ENCODE results near the gene KCNQ1. TPM values are rescaled to one million over a fixed set of nuclear protein-coding genes. Genes with fewer than 3 reads are reported as not detected.

The KCNQ1 gene
- total RNA-seq, 2 donors from 2014 or later = 4.4 to 25.3 TPM

GRCh38 chr11:2837096-2837601 lies 392.3 kb downstream of the KCNQ1 start:
- TF ChIP-seq CTCF (IDR thresholded peaks at IDR 0.05) = no peak
- H3K9me3 ChIP-seq = no peaks in the 10 kb centered on the region
- no peaks in the 10 kb centered on the region for H3K27me3 ChIP-seq (replicated peaks; ENCODE audit: insufficient read depth)
- no peaks in the 10 kb centered on the region for H3K36me3 ChIP-seq
- H3K4me1 ChIP-seq (ENCODE audit: control insufficient read depth in 1 of 2, low read depth in 2 of 2) = no peaks in the 10 kb centered on the region
- no peak for DNase-seq (ENCODE audit: low spot score)
- no peak overlapping the region for H3K27ac ChIP-seq
- H3K4me3 ChIP-seq = no peak overlapping the region
- no peak for ATAC-seq (ENCODE audit: insufficient number of reproducible peaks, low FRiP score, low read depth)

DNA sequence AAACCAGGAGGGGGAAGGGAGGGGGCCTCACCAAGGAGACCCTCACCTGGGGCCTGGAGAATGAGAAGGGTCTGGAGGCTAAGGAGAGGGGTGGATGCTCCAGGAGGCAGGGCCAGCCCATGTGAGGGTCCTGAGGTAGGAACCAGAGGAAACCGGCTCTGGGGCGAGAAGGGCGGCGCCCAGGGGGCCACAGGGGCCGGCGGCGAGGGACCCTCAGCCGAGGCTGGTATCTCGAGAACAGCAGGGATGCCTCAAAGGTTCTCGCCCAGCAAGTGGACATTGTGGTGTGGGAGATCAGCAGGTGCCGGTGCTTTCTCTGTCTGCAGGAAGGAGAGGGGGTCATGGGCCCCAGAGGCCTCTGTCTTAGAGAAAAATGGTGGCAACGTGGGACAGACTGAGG lies 392.8 kb downstream of the KCNQ1 start:
- no peaks in the 10 kb centered on the region for H3K27me3 ChIP-seq (replicated peaks; ENCODE audit: insufficient read depth)
- TF ChIP-seq CTCF (IDR thresholded peaks at IDR 0.05) = no peak
- H3K36me3 ChIP-seq = no peaks in the 10 kb centered on the region
- no peak overlapping the region for H3K4me3 ChIP-seq
- H3K4me1 ChIP-seq (ENCODE audit: control insufficient read depth in 1 of 2, low read depth in 2 of 2) = no peaks in the 10 kb centered on the region
- no peak overlapping the region for H3K27ac ChIP-seq
- H3K9me3 ChIP-seq = no peaks in the 10 kb centered on the region
- DNase-seq (ENCODE audit: low spot score) (no peak), ATAC-seq (ENCODE audit: insufficient number of reproducible peaks, low FRiP score, low read depth) (no peak)

DNA sequence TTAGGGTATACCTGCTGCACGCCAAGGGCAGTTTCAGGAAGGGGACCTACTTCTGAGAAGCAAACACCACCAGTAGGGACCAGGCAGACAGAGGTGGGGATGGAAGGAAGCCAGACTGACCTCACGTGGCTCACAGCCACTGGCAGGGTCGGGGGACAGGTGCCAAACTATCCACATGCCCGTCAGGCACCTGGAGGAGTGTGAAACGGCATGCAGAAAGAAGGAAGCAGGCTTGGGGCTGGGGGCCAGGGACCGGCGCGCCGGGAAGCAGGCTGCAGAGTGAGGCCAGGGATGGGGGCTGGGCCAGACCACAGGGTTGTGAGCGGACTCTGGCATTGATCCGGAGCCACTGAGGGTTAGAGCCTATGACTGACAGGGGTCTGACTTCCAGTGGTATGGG lies 393.3 kb downstream of the KCNQ1 start:
- ATAC-seq (ENCODE audit: insufficient number of reproducible peaks, low FRiP score, low read depth) = no peak
- Histone ChIP-seq H3K4me1 (ENCODE audit: control insufficient read depth in 1 of 2, low read depth in 2 of 2) (no peaks in the 10 kb centered on the region), H3K4me3 (no peak overlapping the region), H3K9me3 (no peaks in the 10 kb centered on the region), H3K27me3 (replicated peaks; ENCODE audit: insufficient read depth) (no peaks in the 10 kb centered on the region), H3K36me3 (no peaks in the 10 kb centered on the region), H3K27ac (no peak overlapping the region)
- no peak for DNase-seq (ENCODE audit: low spot score)
- TF ChIP-seq CTCF (IDR thresholded peaks at IDR 0.05) = no peak

GRCh38 chr11:2838676-2839294 lies 394.0 kb downstream of the KCNQ1 start:
- no peak overlapping the region for H3K27ac ChIP-seq
- no peak overlapping the region for H3K4me3 ChIP-seq
- H3K4me1 ChIP-seq (ENCODE audit: control insufficient read depth in 1 of 2, low read depth in 2 of 2) = no peaks in the 10 kb centered on the region
- DNase-seq (ENCODE audit: low spot score) (no peak), ATAC-seq (ENCODE audit: insufficient number of reproducible peaks, low FRiP score, low read depth) (no peak)
- H3K27me3 ChIP-seq (replicated peaks; ENCODE audit: insufficient read depth) = no peaks in the 10 kb centered on the region
- no peaks in the 10 kb centered on the region for H3K36me3 ChIP-seq
- TF ChIP-seq CTCF (IDR thresholded peaks at IDR 0.05) = no peak
- H3K9me3 ChIP-seq = no peaks in the 10 kb centered on the region

DNA sequence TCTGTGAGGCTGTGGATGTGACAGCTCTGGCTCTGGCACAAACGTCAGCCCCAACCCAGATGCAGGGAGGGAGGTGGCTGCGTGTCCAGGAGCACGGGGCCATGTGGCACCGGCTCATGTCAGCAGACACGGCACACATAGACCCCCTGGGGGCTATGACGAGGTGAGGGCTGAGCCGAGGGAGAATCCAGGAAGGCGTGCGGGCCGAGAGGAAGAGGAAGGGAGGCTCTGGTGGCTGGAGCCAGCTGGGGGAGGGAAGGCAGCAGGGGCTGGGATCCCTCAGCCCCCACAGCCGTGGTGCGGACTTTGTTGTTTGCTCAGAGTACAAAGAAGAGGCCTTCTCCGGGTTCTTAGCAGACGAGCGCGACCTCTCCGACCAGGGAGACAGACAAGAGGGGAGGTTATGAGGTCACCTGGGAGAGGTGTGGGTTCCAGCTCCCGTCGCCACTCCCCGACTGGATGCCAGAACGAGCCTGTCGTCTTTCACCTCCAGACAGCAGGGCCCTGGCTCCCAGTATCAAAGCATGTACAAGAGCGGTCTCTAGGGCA lies 394.7 kb downstream of the KCNQ1 start:
- ATAC-seq (ENCODE audit: insufficient number of reproducible peaks, low FRiP score, low read depth) (no peak), DNase-seq (ENCODE audit: low spot score) (no peak)
- Histone ChIP-seq H3K27me3 (replicated peaks; ENCODE audit: insufficient read depth) (no peaks in the 10 kb centered on the region), H3K9me3 (no peaks in the 10 kb centered on the region), H3K36me3 (no peaks in the 10 kb centered on the region), H3K4me1 (ENCODE audit: control insufficient read depth in 1 of 2, low read depth in 2 of 2) (no peaks in the 10 kb centered on the region), H3K27ac (no peak overlapping the region), H3K4me3 (no peak overlapping the region)
- TF ChIP-seq CTCF (IDR thresholded peaks at IDR 0.05) = no peak
